Trophoblast cell (in vitro differentiated cells and primary cell): ENCODE data around the gene RBM15B.
A peak's percentile ranks its signal among the peaks of the same experiment; 100 is the strongest.
"Not testable (repeated sequence)": the region's sequence is repeated elsewhere in the genome, so short reads cannot be mapped to it uniquely, and the experiment has no call there.

Source experiments
- DNase-seq, 2 donors: peaks; one replicate each; pipeline ENCODE4 v3.0.0-alpha.2; 2016
- H2AFZ ChIP-seq: 2 replicates; pipeline ENCODE4 v1.6.1; 2013; ENCODE audit warnings: low read length, moderate library complexity, mild to moderate bottlenecking; ENCODE audit not compliant: insufficient read depth, poor library complexity
- H2AK5ac ChIP-seq: 2 replicates; pipeline ENCODE4 v1.6.1; 2013; ENCODE audit warnings: mild to moderate bottlenecking, low read length
- H2BK120ac ChIP-seq: 2 replicates; pipeline ENCODE4 v1.6.1; 2013; ENCODE audit warnings: low read length, mild to moderate bottlenecking, moderate library complexity; ENCODE audit not compliant: insufficient read depth, poor library complexity
- H2BK12ac ChIP-seq: 2 replicates; pipeline ENCODE4 v1.6.1; 2013; ENCODE audit warnings: mild to moderate bottlenecking, low read length, moderate library complexity
- H2BK5ac ChIP-seq: 2 replicates; pipeline ENCODE4 v1.6.1; 2013; ENCODE audit warnings: low read length, low read depth, moderate library complexity, mild to moderate bottlenecking; ENCODE audit not compliant: poor library complexity
- H3K14ac ChIP-seq: 2 replicates; pipeline ENCODE4 v1.6.1; 2013; ENCODE audit warnings: mild to moderate bottlenecking, low read length
- H3K18ac ChIP-seq: 2 replicates; pipeline ENCODE4 v1.6.1; 2013; ENCODE audit warnings: mild to moderate bottlenecking, low read length
- H3K23ac ChIP-seq: 2 replicates; pipeline ENCODE4 v1.6.1; 2013; ENCODE audit warnings: low read length
- H3K27ac ChIP-seq: 2 replicates; pipeline ENCODE4 v1.5.1; 2013; ENCODE audit warnings: low read depth, mild to moderate bottlenecking, inconsistent platforms, low read length, moderate library complexity
- H3K27me3 ChIP-seq: 2 replicates; pipeline ENCODE4 v1.6.1; 2013; ENCODE audit warnings: inconsistent platforms, mild to moderate bottlenecking, low read length, moderate library complexity; ENCODE audit not compliant: insufficient read depth
- H3K36me3 ChIP-seq, 2 experiments: 1 replicate in 1 of 2; 2 replicates in 1 of 2; pipeline ENCODE4 v1.6.1; 2013; ENCODE audit warnings: low read length in 2 of 2, mild to moderate bottlenecking in 2 of 2, moderate library complexity in 1 of 2; ENCODE audit not compliant: insufficient read depth in 2 of 2, control insufficient read depth in 1 of 2
- H3K4ac ChIP-seq: 2 replicates; pipeline ENCODE4 v1.6.1; 2013; ENCODE audit warnings: low read depth, mild to moderate bottlenecking, low read length, moderate library complexity
- H3K4me1 ChIP-seq, 2 experiments: 1 replicate in 1 of 2; 2 replicates in 1 of 2; pipeline ENCODE4 v1.6.1; 2013; ENCODE audit warnings: low read length in 2 of 2, mild to moderate bottlenecking in 2 of 2, moderate library complexity in 1 of 2; ENCODE audit not compliant: insufficient read depth in 2 of 2, control insufficient read depth in 1 of 2
- H3K4me2 ChIP-seq: 2 replicates; pipeline ENCODE4 v1.6.1; 2013; ENCODE audit warnings: inconsistent platforms, mild to moderate bottlenecking, low read length, moderate library complexity
- H3K4me3 ChIP-seq: 2 replicates; pipeline ENCODE4 v1.5.1; 2013; ENCODE audit warnings: mild to moderate bottlenecking, low read depth, low read length, inconsistent platforms
- H3K79me1 ChIP-seq: one replicate; pipeline ENCODE4 v1.6.1; 2013; ENCODE audit warnings: low read length
- H3K79me2 ChIP-seq: 2 replicates; pipeline ENCODE4 v1.6.1; 2013; ENCODE audit warnings: low read length, mild to moderate bottlenecking; ENCODE audit not compliant: control insufficient read depth, insufficient read depth, poor library complexity
- H3K9ac ChIP-seq: 2 replicates; pipeline ENCODE4 v1.6.1; 2013; ENCODE audit warnings: mild to moderate bottlenecking, low read length
- H3K9me3 ChIP-seq: 2 replicates; pipeline ENCODE4 v1.6.1; 2013; ENCODE audit warnings: low read depth, mild to moderate bottlenecking, control low read depth, inconsistent platforms, low read length; ENCODE audit not compliant: insufficient read depth
- H4K12ac ChIP-seq: 2 replicates; pipeline ENCODE4 v1.6.1; 2013; ENCODE audit warnings: low read depth, mild to moderate bottlenecking, low read length, moderate library complexity
- H4K8ac ChIP-seq: 2 replicates; pipeline ENCODE4 v1.6.1; 2013; ENCODE audit warnings: low read depth, mild to moderate bottlenecking, low read length, moderate library complexity
- H4K91ac ChIP-seq: one replicate; pipeline ENCODE4 v1.6.1; 2013; ENCODE audit warnings: low read depth, mild to moderate bottlenecking, low read length, moderate library complexity
- WGBS: extraction: QIAGEN DNeasy Blood & Tissue Kit; methylation state at CpG from one replicate; pipeline ENCODE4 v1.1.7; 2013; ENCODE audit warnings: missing lambda C conversion rate; ENCODE audit not compliant: insufficient read length, insufficient coverage; ENCODE audit errors: extremely low coverage; 5-methylcytosine and 5-hydroxymethylcytosine counted together

The RBM15B gene

DNA sequence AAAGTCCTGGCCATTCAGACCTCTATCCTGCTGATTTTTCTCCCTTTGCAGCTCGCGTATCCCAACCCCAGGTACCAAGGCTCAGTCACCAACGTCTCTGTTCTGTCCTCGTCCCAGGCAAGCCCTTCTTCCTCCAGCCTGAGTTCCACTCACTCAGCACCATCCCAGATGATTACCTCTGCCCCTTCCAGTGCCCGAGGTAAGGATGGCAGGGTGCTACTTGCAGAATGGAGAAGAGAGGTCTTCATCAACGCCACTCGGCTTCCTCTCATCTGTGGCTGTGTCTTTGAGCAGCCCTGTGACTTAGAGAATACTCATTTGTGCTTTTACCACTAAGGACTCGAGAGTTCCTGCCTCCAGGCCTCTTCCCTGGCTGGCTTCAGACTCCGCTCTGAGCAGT, 28.6 kb upstream of the RBM15B start:
- Histone ChIP-seq H2AK5ac (no peak overlapping the region), H3K27me3 (no peaks in the 10 kb centered on the region), H2BK120ac (no peak overlapping the region), H3K79me2 (no peaks in the 10 kb centered on the region), H3K4me1 (no peaks in the 10 kb centered on the region), H3K27ac (no peak overlapping the region), H3K4me2 (no peak overlapping the region), H4K91ac (no peak overlapping the region), H4K8ac (no peak overlapping the region), H2BK12ac (no peak overlapping the region), H4K12ac (no peak overlapping the region), H3K4me3 (no peak overlapping the region), H2AFZ (no peak overlapping the region), H3K18ac (no peak overlapping the region), H2BK5ac (no peak overlapping the region), H3K14ac (no peak overlapping the region), H3K36me3 (peaks cover 0 to 17% of the 10 kb centered on the region in 2 experiments), H3K23ac (no peak overlapping the region), H3K9me3 (no peaks in the 10 kb centered on the region), H3K4ac (no peak overlapping the region), H3K9ac (no peak overlapping the region), H3K79me1 (no peaks in the 10 kb centered on the region)
- no peak for DNase-seq
- no CpG with 5 or more reads among the region's 9 CpGs for WGBS

DNA sequence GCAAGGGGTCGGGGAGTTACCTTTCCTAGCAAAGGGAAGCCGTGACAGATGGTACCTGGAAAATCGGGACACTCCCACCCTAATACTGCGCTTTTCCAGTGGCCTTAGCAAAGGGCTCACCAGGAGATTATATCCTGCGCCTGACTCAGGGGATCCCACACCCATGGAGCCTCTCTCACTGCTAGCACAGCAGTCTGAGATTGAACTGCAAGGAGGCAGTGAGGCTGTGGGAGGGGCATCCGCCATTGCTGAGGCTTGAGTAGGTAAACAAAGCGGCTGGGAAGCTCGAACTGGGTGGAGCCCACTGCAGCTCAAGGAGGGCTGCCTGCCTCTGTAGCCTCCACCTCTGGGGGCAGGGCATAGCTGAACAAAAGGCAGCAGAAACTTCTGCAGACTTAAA, 22.8 kb upstream of the RBM15B start:
- H3K9ac ChIP-seq, H3K27ac ChIP-seq, H3K27me3 ChIP-seq, H2AFZ ChIP-seq, H3K18ac ChIP-seq, H3K4ac ChIP-seq, H3K79me2 ChIP-seq, H2BK12ac ChIP-seq, H2BK120ac ChIP-seq, DNase-seq, H3K36me3 ChIP-seq, H2AK5ac ChIP-seq, H4K91ac ChIP-seq, H3K23ac ChIP-seq, H2BK5ac ChIP-seq, H4K8ac ChIP-seq, H3K14ac ChIP-seq, H3K4me1 ChIP-seq, H3K79me1 ChIP-seq, H3K4me3 ChIP-seq, H4K12ac ChIP-seq, H3K9me3 ChIP-seq, H3K4me2 ChIP-seq: not testable (repeated sequence)
- WGBS = no CpG with 5 or more reads among the region's 8 CpGs

DNA sequence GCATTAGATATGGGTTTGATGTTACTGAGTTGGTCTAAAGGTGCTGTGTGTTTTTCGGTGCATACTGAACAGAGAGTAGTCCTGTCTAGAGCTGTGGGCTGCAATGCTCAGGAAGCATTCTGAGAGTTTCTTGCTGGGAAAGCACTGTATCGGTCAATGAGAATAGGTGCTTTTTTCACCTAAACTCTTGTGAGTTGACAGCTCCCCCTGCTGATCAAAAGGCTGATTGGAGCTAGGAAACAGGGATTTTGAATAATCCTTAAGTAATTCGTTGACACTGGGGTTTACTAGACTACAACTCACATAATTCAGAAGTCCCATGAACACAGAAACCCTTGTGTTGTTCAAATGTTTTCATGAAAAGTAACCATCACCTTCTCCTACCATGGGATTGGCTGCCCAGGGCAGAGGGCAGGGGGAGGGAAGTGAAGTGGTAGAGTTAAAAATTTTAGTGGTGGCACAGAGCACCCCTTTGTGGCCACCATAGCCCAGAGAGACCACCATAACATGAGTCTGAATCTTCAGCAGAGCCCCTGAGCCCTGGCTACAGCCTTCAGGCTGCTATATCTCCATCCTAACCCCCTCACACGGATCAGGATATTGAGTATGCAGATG, 19.0 kb upstream of the RBM15B start:
- Histone ChIP-seq H3K27me3 (no peaks in the 10 kb centered on the region), H3K9ac (no peak overlapping the region), H2BK12ac (no peak overlapping the region), H3K79me2 (no peaks in the 10 kb centered on the region), H3K27ac (no peak overlapping the region), H2AK5ac (no peak overlapping the region), H3K36me3 (peaks cover 7 to 23% of the 10 kb centered on the region in 2 experiments), H3K4ac (no peak overlapping the region), H2BK120ac (no peak overlapping the region), H3K23ac (no peak overlapping the region), H3K9me3 (peaks cover 4% of the 10 kb centered on the region), H3K18ac (no peak overlapping the region), H4K12ac (no peak overlapping the region), H3K79me1 (no peaks in the 10 kb centered on the region), H4K91ac (no peak overlapping the region), H3K4me2 (no peak overlapping the region), H2BK5ac (no peak overlapping the region), H3K4me3 (no peak overlapping the region), H4K8ac (no peak overlapping the region), H2AFZ (no peak overlapping the region), H3K4me1 (no peaks in the 10 kb centered on the region), H3K14ac (no peak overlapping the region)
- DNase-seq = peak; percentile 54 to 90
- WGBS = no CpG with 5 or more reads among the region's 4 CpGs

DNA sequence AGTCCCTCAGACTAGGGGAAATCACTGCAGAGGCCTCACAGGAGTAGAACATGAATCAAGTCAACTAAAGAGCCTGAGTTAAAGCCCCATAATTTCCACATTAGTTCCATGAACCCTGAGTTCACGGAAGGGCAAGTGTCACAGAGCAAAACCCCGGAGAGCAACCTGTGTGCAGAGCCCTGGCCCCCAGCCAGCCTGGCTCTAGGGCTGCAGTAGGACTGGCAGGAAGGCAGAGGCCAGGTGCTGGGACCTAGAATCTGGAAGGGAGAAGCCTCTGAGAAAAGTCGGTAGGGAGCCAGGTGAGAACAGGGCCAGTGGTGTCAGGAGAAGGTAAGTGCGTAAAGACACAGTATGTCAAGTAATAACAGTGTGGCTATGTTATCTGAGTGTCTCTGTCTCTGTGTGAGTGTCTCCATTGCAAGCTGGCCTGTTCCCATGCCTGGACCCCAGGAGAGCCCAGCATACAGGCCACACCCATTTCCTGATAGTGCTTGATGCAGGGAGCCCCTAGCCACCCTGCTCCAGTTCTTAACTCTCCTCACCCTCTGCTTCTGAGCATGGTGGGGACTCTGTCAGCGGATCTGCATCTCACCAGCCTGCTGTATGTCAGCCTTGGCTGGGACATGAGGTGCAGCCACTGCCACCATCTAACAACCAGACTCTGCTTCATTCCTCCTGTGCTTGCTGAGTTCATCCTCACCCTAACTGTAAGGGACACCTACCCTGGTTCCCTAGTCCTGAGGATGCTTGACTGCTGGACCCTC, 17.2 kb upstream of the RBM15B start:
- no peak overlapping the region for H3K4me2 ChIP-seq
- no peak overlapping the region for H4K12ac ChIP-seq
- H4K91ac ChIP-seq = no peak overlapping the region
- no peaks in the 10 kb centered on the region for H3K79me1 ChIP-seq
- no peaks in the 10 kb centered on the region for H3K4me1 ChIP-seq
- H3K23ac ChIP-seq = no peak overlapping the region
- no peak overlapping the region for H3K4ac ChIP-seq
- no peak for DNase-seq
- peaks cover 5 to 22% of the 10 kb centered on the region in 2 experiments for H3K36me3 ChIP-seq
- H3K4me3 ChIP-seq = no peak overlapping the region
- no peaks in the 10 kb centered on the region for H3K79me2 ChIP-seq
- no peak overlapping the region for H2AFZ ChIP-seq
- no peak overlapping the region for H4K8ac ChIP-seq
- no peaks in the 10 kb centered on the region for H3K27me3 ChIP-seq
- no peak overlapping the region for H3K14ac ChIP-seq
- no peak overlapping the region for H2AK5ac ChIP-seq
- H2BK5ac ChIP-seq = no peak overlapping the region
- no peak overlapping the region for H2BK120ac ChIP-seq
- no peak overlapping the region for H3K18ac ChIP-seq
- H2BK12ac ChIP-seq = no peak overlapping the region
- no CpG with 5 or more reads among the region's 5 CpGs for WGBS
- no peak overlapping the region for H3K27ac ChIP-seq
- no peaks in the 10 kb centered on the region for H3K9me3 ChIP-seq
- no peak overlapping the region for H3K9ac ChIP-seq
